HG03378 (cell line): ENCODE measurements around the gene ABCA2.
"Not testable (repeated sequence)": the region's sequence is repeated elsewhere in the genome, so short reads cannot be mapped to it uniquely, and the experiment has no call there.

Source experiments
- ATAC-seq: cut with Tn5 transposase; IDR thresholded peaks from one replicate; pipeline ENCODE4 v1.9.1; 2021; ENCODE audit warnings: mild to moderate bottlenecking, moderate library complexity; ENCODE audit not compliant: unreplicated experiment

The ABCA2 gene

GRCh38 chr9:137017791-137018497 lies 10.1 kb downstream of the ABCA2 start:
- no peak for ATAC-seq

GRCh38 chr9:137017071-137017470 lies 11.0 kb downstream of the ABCA2 start:
- no peak for ATAC-seq

- no peak for ATAC-seq
These were observed 11.6 kb downstream of the ABCA2 start for GRCh38 chr9:137016436-137016835.

GRCh38 chr9:137015976-137016375 lies 12.1 kb downstream of the ABCA2 start:
- no peak for ATAC-seq

GRCh38 chr9:137015540-137015930 lies 12.5 kb downstream of the ABCA2 start:
- no peak for ATAC-seq

- ATAC-seq = no peak
These were observed 13.1 kb downstream of the ABCA2 start for GRCh38 chr9:137014776-137015539.

GRCh38 chr9:137014166-137014565 lies 13.9 kb downstream of the ABCA2 start:
- ATAC-seq = no peak

GRCh38 chr9:137013571-137013940 lies 14.5 kb downstream of the ABCA2 start:
- no peak for ATAC-seq

- no peak for ATAC-seq
These were observed 15.1 kb downstream of the ABCA2 start for GRCh38 chr9:137012694-137013570.

GRCh38 chr9:137011907-137012675 lies 15.9 kb downstream of the ABCA2 start:
- no peak for ATAC-seq

GRCh38 chr9:137011156-137011555 lies 16.9 kb downstream of the ABCA2 start:
- no peak for ATAC-seq

- ATAC-seq = no peak
These were observed 17.9 kb downstream of the ABCA2 start for GRCh38 chr9:137009938-137010732.

GRCh38 chr9:137009217-137009616 lies 18.8 kb downstream of the ABCA2 start:
- ATAC-seq = no peak

GRCh38 chr9:137008312-137008711 lies 19.7 kb downstream of the ABCA2 start:
- ATAC-seq = no peak

- ATAC-seq = no peak
These were observed 20.2 kb downstream of the ABCA2 start for GRCh38 chr9:137007816-137008270.

GRCh38 chr9:137007108-137007815 lies 20.8 kb downstream of the ABCA2 start:
- ATAC-seq = no peak

GRCh38 chr9:137006116-137007003 lies 21.7 kb downstream of the ABCA2 start:
- ATAC-seq = no peak

- not testable (repeated sequence) for ATAC-seq
These were observed 23.8 kb downstream of the ABCA2 start for GRCh38 chr9:137004285-137004684.
